GM20431 (cell line): ENCODE measurements around the gene TRPM2.

Experiments
- in situ Hi-C: fragments of 300-500 bp; cut with MseI, MboI; formaldehyde crosslinking; loops from one replicate; pipeline ENCODE4 v1.15.0; 2020; ENCODE audit warnings: low sequenced_read_pairs; ENCODE audit not compliant: unreplicated experiment

TRPM2 gene

DNA sequence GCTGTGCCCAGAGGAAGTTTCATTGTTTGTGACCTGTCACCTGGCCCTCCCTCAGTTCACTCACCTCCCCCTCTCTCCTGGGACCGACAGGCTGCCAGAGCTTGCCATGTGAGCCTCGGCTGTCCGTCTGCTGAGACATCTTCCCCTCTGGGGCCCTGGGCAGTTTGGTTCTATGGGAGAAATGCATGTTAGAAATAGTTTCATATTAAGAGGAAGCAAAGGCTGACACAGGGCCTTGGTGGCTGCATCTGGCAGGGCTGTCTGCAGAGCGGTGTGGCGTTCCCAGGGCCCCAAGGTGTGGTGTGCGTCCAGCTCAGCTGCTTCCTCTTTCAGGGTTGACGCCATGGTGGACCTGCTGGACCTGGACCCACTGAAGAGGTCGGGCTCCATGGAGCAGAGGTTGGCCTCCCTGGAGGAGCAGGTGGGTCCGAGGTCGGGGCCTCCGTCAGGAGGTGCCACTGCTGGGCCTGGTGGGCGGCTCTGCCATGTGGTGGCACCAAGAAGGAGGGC, 69.9 kb downstream of the TRPM2 start:
- in situ Hi-C loops, result no loop called here

GRCh38 chr21:44423941-44424607, 70.7 kb downstream of the TRPM2 start:
- in situ Hi-C loops, result no loop called here

DNA sequence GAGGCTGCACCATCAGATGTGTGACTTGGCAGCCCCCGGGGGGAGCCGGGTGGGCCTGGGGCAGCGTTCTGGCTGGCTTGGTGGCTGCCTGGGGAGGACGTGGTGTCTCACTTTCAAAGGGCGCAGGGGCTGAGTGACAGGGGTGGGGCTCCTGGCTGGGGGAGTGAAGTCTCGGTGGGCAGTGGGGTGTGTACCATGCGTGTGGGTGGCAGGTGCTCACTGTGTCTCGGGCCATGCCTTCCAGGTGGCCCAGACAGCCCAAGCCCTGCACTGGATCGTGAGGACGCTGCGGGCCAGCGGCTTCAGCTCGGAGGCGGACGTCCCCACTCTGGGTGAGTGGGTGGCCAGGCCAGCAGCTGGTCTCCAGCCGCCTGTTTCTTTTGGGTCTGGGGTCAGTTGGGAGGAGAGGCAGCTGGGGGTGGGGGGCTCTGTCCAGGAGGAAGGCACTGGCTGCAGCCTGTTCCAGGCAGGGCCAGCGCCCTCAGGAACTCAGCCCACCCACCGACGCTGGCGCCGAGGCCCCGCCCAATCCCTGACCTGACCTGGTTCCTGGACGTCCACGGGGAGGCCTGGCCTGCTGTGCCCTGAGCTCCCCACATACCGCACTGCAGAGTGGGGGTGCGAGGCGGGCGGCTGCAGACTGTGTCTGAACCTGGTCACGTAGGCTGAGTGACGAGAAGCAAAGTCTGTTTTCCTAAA, 71.3 kb downstream of the TRPM2 start:
- in situ Hi-C loops, result loop anchor here (25.0 kb wide), 1 partner anchor 87 kb away; the partner anchor contains the start of gene CFAP410

DNA sequence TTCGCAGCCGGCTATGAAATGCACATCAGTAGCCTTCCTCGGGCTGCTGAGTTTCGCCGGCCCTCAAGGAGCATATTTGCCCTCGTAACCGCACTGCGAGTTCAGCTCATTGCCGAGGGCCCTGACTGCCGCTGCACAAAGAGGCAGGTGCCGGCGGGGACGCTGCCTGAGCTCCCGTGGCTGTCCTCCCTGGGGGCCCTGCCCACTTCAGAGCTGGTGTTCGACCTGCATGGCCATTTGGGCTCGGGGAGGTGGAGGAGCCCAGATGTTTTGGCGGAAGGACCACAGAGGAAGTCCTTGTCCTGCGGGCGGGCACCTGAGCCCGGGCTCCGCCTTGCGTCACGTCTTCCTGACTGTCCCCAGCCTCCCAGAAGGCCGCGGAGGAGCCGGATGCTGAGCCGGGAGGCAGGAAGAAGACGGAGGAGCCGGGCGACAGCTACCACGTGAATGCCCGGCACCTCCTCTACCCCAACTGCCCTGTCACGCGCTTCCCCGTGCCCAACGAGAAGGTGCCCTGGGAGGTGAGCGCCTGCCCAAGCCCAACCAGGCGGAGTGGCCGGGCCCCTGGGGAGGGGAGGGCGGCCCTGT, 72.0 kb downstream of the TRPM2 start:
- in situ Hi-C loops, result loop anchor here (25.0 kb wide), 1 partner anchor 88 kb away; the partner anchor contains the start of gene CFAP410

DNA sequence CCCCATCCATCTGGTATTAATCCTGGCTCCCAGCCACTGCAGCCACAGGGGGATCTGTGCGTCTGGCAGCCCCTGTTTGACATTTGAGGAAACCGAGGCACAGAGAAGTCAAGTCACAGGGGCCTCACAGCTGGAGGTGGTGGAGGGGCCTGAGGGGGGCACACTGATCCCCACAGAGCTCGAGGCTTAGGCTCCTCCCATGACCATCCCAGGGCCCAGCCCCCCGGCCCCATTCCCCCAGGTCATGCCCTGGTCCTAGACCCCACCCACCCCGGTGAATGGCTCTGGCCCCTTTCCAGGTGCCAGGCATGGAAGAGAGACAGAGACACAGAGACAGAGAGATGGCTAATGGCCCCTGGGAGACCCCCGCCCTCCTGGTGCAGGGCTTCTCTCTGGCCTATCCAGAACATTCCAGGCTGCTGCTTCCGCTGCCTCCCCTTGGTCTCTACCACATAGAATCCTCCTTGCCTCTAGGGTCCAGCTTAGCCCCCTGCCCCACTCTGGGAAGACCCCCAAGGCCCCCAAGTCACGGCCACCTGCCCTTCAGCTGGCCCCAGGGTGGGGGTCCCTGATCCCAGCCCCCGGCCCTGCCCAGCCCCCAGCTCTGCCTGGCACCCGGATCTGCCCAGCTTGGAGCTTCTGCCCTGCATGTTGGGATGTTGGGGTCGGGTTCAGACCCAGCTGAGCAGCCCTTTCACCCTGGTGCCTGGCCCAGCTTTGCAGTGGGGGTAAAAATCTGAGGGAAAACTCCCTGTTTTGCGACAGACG, 72.7 kb downstream of the TRPM2 start:
- in situ Hi-C loops, result loop anchor here (25.0 kb wide), 1 partner anchor 89 kb away; the partner anchor contains the start of gene CFAP410

- in situ Hi-C loops, result loop anchor here (25.0 kb wide), 1 partner anchor 89 kb away; the partner anchor contains the start of gene CFAP410
These were observed 73.3 kb downstream of the TRPM2 start for GRCh38 chr21:44426663-44427191.

- in situ Hi-C loops, result loop anchor here (25.0 kb wide), 1 partner anchor 90 kb away; the partner anchor contains the start of gene CFAP410
These were observed 74.1 kb downstream of the TRPM2 start for GRCh38 chr21:44427241-44428120.

GRCh38 chr21:44428281-44428960, 75.0 kb downstream of the TRPM2 start:
- in situ Hi-C loops, result loop anchor here (25.0 kb wide), 1 partner anchor 91 kb away; the partner anchor contains the start of gene CFAP410

- in situ Hi-C loops, result loop anchor here (25.0 kb wide), 1 partner anchor 93 kb away; the partner anchor contains the start of gene CFAP410
These were observed 76.5 kb downstream of the TRPM2 start for GRCh38 chr21:44429894-44430293.

DNA sequence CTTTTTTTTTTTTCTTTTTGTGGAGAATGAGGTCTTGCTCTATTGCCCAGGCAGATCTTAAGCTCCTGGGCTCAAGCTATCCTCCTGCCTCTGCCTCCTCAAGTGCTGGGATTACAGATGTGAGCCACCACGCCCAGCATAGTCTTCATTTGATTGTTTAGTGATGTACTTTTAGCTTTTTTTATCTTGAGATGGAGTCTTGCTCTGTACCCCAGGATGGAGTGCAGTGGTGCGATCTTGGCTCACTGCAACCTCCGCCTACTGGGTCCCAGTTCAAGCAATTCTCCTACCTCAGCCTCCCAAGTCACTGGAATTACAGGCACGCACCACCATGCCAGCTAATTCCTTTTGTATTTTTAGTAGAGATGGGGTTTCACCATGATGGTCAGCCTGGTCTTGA, 77.9 kb downstream of the TRPM2 start:
- in situ Hi-C loops, result loop anchor here (25.0 kb wide), 1 partner anchor 94 kb away; the partner anchor contains the start of gene CFAP410

DNA sequence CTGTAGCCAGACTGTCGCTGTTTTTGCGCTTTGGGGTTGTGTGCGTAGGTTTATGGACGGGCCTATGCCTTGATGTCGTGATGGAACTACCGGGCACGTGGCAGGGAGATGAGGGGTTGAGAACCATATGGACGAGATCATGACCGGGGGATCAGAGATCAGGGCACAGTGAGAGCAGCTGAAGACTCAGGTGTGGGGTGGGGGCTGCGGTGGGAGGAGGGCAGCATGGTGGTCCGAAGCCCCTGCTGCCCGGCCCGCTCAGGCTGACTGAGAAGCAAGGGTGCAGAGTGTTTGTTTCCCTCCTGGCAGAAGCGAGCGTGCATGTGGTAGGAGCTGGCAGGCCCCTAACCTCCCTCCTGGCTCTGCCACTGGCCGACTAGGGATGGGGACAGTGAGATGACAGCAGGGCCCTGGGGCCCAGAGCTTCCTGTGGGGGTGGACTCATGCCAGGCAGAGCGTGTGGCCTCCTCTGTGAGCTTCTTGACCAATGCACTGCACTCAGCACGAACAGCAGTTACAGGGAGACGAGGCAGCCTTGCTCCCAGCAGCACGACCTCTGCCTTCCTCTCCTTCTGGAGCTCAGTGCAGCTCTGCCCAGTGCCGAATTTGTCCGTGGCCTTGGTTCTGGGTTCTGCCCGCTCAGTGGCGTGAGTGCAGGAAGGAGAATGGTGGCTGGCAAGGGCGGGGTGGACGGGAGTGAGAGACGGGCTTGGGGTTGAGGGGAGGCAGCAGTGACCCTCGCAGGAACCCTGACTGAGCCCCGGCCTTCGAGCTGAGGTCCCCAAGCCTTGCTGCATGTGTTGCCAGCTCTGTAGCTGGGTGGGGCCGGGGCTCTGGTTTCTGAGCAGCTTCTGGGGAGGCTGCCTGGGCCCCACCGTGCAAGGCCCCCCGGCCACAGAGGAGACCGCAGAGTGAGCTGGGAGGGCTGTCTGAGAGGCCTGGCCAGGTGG, 79.7 kb downstream of the TRPM2 start:
- in situ Hi-C loops, result loop anchor here (25.0 kb wide), 1 partner anchor 96 kb away; the partner anchor contains the start of gene CFAP410

GRCh38 chr21:44433791-44434567, 80.6 kb downstream of the TRPM2 start:
- in situ Hi-C loops, result loop anchor here (25.0 kb wide), 1 partner anchor 97 kb away; the partner anchor contains the start of gene CFAP410

- in situ Hi-C loops, result loop anchor here (25.0 kb wide), 1 partner anchor 97 kb away; the partner anchor contains the start of gene CFAP410
These were observed 81.1 kb downstream of the TRPM2 start for GRCh38 chr21:44434568-44434925.

DNA sequence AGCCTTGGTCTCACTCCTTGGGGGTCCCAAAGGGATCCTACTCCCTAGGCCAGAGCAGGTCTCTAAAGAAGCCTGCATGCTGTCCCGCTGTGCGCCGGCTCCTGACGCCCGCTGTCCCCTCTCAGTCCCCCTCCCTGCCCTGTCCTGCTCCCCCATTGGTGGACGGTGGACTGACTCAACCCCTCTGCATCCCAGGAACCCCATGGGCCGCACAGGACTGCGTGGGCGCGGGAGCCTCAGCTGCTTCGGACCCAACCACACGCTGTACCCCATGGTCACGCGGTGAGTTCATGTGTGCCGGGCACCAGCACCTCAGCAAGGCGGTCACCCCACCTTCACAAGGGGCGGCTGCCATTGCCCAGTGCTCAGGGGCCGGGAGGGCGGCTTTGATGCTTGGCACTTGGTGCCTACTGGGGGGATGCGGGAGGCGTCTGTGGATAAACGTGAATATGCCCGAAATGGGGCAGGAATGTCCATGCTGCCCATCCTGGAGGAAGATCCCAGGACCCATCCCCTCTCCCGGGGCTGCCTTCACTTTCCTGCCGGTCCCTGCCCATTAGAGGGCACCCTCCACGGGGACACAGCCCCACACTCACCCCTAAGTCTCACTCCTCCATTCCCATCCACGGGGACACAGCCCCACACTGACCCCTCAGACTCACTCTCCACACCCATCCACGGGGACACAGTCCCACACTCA, 81.7 kb downstream of the TRPM2 start:
- in situ Hi-C loops, result loop anchor here (25.0 kb wide), 1 partner anchor 98 kb away; the partner anchor contains the start of gene CFAP410

GRCh38 chr21:44436111-44436611, 82.7 kb downstream of the TRPM2 start:
- in situ Hi-C loops, result loop anchor here (25.0 kb wide), 1 partner anchor 99 kb away; the partner anchor contains the start of gene CFAP410
